GM08714 (cell line): Measurements from ENCODE around the gene ZNF672.

ENCODE experiments used
- H3K4me3 ChIP-seq: fragments of 200-500 bp; sonication (Bioruptor generic); 2 replicates; pipeline ENCODE4 v1.5.1; 2014; ENCODE audit warnings: mild to moderate bottlenecking, low read length, inconsistent platforms
- ZNF274 ChIP-seq: IDR thresholded peaks from 2 replicates; pipeline ENCODE4 v1.6.1; 2012; ENCODE audit warnings: mild to moderate bottlenecking, low read depth, low read length

ZNF672 gene

GRCh38 chr1:248838357-248839167 lies 538 bp downstream of the ZNF672 start:
- TF ChIP-seq ZNF274: no peak
- peak overlapping the region; percentile 64 for H3K4me3 ChIP-seq

DNA sequence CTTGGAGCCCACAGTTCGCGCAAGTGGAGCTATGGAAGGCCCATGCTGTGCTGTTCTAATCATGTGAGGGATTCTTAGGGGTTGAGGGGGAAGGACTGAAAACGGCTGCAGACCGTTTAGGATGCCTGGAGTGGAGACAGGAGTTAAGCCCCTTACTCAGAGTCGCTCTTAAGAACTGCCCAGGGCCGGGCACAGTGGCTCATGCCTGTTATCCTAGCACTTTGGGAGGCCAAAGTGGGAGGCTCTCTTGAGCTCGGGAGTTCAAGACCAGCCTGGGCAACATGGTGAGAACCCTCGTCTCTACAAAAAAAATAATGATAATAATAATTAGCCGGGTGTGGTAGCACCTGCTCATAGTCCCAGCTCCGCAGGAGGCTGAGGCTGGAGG lies 1.1 kb downstream of the ZNF672 start:
- H3K4me3 ChIP-seq: peak overlapping the region; percentile 64
- TF ChIP-seq ZNF274: no peak

GRCh38 chr1:248840946-248841345 lies 2.9 kb downstream of the ZNF672 start:
- no peak overlapping the region for H3K4me3 ChIP-seq
- no peak for TF ChIP-seq ZNF274

GRCh38 chr1:248841702-248842395 lies 3.8 kb downstream of the ZNF672 start:
- no peak for TF ChIP-seq ZNF274
- no peak overlapping the region for H3K4me3 ChIP-seq

GRCh38 chr1:248842781-248843331 lies 4.8 kb downstream of the ZNF672 start:
- no peak overlapping the region for H3K4me3 ChIP-seq
- no peak for TF ChIP-seq ZNF274

DNA sequence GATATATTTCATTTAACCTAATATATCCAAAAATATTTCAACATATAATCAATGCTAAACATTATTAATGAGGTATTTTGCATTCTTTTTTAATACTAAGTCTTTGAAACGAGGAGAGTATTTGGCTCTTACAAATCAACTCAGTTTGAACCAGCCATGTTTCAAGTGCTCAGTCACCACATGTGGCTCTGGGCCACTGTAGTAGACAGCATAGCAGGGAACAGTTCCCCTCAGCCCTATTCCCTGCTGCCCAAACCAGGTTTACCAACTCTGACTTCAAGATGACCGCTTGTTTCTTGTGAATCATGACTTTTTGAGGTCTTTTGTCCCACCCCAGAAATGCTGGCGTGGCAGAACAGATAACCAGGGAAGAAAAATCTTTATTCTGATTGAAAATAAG lies 5.7 kb downstream of the ZNF672 start:
- no peak overlapping the region for H3K4me3 ChIP-seq
- no peak for TF ChIP-seq ZNF274

DNA sequence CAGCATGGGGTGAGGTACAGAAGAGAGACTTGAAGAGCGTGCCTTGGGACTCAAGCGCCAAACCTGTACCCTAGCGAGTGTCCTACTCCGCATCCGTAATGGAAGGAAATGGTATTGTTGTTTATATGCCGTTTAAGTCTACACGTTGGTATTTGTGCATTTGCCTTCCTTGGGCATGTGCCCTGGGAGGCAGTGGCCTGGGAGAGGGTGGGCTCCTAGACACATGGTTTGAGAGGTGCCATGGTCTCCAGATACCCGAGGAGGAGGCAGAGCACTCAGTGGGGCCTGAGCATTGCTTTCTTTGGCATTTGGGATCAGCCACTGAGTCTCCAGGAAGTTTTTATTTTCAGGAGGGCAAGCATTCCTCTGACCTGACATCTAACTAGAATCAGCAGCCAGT lies 6.5 kb downstream of the ZNF672 start:
- H3K4me3 ChIP-seq: no peak overlapping the region
- TF ChIP-seq ZNF274: no peak

DNA sequence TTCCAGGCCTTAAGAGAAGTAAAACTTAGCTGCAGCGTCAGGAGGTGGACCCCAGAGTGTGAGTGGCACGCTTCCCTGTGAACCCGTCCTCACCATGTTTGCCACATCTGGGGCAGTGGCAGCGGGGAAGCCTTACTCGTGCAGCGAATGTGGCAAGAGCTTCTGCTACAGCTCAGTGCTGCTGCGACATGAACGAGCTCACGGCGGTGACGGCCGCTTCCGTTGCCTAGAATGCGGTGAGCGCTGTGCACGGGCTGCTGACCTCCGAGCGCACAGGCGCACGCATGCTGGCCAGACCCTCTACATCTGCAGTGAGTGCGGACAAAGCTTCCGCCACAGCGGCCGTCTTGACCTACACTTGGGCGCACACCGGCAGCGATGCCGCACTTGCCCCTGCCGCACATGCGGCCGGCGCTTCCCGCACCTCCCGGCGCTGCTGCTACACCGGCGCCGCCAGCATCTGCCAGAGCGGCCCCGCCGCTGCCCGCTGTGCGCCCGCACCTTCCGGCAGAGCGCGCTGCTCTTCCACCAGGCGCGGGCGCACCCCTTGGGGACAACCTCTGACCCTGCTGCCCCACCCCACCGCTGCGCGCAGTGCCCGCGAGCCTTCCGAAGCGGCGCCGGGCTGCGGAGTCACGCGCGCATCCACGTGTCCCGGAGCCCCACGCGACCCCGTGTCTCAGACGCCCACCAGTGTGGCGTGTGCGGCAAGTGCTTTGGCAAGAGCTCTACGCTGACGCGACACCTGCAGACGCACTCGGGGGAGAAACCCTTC lies 9.3 kb downstream of the ZNF672 start:
- no peak overlapping the region for H3K4me3 ChIP-seq
- TF ChIP-seq ZNF274: no peak

GRCh38 chr1:248847956-248848561 lies 10.0 kb downstream of the ZNF672 start:
- TF ChIP-seq ZNF274: no peak
- no peak overlapping the region for H3K4me3 ChIP-seq

- no peak for TF ChIP-seq ZNF274
- H3K4me3 ChIP-seq: no peak overlapping the region
These were observed 10.6 kb downstream of the ZNF672 start for GRCh38 chr1:248848602-248849001.

- TF ChIP-seq ZNF274: no peak
- no peak overlapping the region for H3K4me3 ChIP-seq
These were observed 11.1 kb downstream of the ZNF672 start for GRCh38 chr1:248849152-248849551.

GRCh38 chr1:248849637-248850036 lies 11.6 kb downstream of the ZNF672 start:
- TF ChIP-seq ZNF274: no peak
- no peak overlapping the region for H3K4me3 ChIP-seq

DNA sequence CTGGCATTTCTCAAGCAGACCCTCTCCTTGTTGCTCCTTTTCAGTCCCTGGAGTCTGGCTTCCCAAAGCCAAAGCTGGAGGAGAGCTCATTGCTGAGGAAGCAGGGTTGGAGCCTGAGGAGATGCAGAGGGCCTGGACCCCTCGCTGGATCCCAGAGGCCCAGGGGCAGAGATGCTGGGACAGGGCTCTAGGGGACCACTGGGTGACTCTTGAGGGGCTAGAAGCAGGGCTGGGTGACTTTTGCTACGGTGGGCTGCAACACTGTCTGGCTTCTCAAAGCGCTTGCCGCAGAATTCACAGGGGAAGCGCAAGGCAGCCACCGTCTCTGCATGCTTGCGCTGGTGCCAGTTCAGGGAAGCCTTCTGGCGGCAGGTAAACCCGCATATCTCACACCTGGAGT lies 12.1 kb downstream of the ZNF672 start:
- no peak for TF ChIP-seq ZNF274
- H3K4me3 ChIP-seq: no peak overlapping the region
